NOMO-1 (cell line): ENCODE measurements around the gene COL6A3.
"Not testable (repeated sequence)": the region's sequence is repeated elsewhere in the genome, so short reads cannot be mapped to it uniquely, and the experiment has no call there.

Experiments used
- DNase-seq, 2 experiments: peaks; one replicate each; lab custom pipeline; 2025; ENCODE audit not compliant: unreplicated experiment in 2 of 2; lab: John Stamatoyannopoulos, UW

Gene COL6A3

GRCh38 chr2:237388036-237388435 lies 25.9 kb downstream of the COL6A3 start:
- peak in 1 of 2 experiments; percentile 2 for DNase-seq

GRCh38 chr2:237384672-237385020 lies 29.3 kb downstream of the COL6A3 start:
- no peak for DNase-seq

DNA sequence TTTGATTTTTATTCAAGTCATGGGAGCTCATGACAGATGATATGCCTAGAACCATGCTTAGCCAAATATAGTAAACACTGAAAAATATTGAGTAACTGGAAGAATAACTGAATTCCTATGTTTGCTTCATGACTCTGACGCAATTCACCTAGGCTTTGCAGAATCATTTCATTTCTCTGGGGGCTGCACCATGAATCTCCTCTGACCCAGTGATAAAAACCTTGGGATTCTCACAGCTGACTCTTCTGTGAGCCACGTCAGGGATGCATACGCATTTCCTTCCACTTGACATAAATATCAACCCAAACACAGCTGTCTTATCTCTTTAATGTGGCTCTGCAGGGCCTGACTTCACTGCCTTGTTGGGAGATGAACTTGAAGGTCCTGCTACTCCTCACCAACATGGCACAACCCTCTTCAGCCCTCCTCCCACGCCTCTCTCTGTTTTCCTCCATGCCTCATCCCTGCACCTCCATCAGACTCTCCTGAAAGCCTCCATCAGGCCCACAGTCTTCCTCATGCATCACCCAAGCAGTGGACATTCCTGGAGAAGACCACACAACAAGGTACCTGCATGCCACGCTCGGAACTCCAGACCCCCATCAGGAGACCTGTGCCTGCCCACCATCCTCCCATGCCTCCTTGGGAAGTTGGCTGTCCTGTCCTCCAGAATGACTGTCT lies 29.8 kb downstream of the COL6A3 start:
- no peak for DNase-seq

DNA sequence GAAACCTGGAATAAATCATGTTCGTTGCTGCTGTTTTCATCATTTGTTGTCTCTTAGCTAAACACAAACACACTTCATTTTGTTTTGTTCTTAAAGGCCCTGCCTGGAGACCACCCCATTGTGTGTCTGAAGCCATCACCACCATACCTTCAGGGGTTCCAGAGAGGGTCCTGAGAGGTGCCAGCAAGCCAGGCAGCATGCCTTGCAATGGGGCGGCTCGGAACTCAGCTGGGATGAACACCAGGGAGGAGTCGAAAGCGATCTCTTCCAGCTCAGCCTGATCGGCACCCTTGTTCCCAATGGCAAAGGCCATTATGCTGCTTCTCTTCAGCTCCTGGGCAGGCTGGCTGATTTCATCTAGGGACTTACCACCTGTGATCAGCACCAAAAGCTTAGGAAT lies 33.2 kb downstream of the COL6A3 start:
- DNase-seq, result no peak

DNA sequence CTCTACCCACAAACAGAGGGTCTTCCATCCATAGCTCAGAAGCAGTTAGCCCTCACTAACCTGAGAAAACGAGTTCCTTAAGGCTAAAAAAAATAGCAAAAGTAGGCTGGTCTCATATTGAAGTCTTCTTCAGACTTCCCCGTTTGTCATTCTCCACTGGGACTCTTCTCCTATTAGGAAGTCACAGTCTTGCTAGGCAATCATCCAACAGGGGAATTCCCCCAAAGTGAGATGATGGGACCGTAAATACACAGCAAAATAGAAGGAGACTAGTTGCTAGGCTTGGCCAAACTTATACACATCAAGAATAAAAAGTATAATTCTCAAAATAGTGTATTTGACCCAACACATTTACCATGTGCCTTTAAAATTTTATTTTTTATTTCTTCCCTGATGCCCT lies 34.3 kb downstream of the COL6A3 start:
- DNase-seq, result no peak

- no peak for DNase-seq
Measured at GRCh38 chr2:237378650-237379049, 35.3 kb downstream of the COL6A3 start.

- DNase-seq, result no peak
Measured at GRCh38 chr2:237374284-237375060, 39.5 kb downstream of the COL6A3 start.

DNA sequence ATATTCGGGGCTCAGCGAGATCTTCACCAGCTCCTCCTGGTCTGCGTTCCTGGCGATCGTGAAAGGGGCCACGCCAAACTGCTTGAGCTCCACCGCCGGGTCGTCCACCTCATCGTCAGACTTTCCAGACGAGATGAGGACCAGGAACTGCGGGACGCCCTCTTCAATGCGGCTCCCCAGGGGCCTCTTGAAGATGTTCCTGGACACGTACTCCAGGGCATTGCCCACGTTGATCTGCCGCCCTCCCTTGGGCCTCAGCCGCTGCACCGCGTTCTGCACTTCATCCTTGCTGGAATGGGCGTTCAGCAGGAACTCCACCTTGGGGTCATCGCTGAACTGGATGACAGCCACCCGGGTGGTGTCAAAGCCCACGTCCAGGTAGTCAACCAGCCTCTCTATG lies 42.1 kb downstream of the COL6A3 start:
- no peak for DNase-seq

DNA sequence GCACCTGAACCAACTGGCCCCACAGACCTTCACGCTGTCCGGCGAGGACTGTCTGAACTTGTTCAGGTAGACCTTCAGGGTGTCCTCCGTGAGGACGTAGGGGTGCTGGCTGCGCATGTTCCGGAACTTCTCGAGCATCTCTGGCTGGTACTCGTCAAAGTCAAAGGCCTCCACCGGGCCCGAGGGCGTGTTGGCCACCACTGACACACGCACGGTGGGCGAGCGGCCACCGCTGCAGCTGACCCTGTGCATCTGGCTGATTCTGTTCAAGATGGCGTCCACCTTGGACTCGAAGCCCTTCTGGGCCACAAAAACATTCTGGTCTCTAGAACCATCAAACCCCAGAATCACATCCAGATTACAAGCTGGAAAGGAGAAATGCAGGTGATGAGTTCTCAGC lies 48.3 kb downstream of the COL6A3 start:
- no peak for DNase-seq

DNA sequence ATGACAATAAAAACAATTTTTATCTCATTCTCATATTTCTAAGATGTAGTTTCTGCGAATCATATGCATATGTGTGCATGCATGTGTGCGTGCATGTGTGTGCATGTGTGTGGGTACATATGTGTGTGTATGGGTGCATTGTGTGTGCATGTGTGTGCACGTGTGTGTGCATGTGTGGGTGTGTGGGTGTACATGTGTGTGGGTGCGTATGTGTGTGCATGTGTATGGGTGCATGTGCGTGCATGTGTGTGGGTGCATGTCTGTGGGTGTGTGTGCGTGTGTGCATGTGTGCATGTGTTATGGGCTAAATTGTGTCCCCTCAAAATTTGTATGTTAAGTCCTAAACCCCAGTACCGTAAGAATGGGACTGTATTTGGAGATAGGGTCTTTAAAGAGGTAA lies 49.3 kb downstream of the COL6A3 start:
- no peak for DNase-seq

DNA sequence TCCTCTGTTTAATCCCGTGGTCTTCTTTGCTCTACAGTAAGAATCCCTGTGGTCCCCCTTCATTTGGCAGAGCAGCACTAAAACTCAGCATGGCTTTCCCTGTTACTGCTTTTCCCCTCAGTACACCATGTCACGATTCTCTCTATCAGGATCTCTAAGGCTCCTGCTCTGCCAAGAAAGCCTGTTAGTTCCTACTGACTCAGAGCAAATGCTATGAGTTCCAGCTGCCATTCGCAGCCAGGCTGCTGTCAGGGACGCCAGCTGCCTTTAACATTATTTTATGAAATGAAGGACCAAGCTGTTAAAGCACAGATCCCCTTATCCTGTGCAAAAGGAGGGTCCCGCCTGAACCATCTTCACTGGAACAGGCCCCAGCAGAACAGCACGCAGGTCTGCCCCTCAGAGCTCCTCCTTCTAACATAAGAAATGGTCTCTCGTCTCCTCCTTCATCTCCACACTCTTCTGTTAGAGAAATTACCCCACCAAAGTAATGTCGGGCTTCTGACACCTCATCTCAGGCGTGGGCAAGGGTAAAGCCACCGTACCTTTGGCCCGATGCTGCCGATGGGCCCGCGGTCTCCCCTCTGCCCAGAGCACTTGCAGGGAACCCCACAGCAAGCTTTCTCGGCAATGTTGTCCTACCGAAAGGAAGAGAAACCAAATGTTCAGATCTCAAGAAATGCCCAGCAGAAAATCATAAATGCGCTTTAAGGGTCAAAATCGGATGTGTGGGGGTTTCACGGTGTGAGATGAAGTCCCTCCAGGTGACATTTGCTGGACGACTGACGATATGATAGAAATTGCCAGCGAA lies 52.6 kb downstream of the COL6A3 start:
- no peak for DNase-seq

DNA sequence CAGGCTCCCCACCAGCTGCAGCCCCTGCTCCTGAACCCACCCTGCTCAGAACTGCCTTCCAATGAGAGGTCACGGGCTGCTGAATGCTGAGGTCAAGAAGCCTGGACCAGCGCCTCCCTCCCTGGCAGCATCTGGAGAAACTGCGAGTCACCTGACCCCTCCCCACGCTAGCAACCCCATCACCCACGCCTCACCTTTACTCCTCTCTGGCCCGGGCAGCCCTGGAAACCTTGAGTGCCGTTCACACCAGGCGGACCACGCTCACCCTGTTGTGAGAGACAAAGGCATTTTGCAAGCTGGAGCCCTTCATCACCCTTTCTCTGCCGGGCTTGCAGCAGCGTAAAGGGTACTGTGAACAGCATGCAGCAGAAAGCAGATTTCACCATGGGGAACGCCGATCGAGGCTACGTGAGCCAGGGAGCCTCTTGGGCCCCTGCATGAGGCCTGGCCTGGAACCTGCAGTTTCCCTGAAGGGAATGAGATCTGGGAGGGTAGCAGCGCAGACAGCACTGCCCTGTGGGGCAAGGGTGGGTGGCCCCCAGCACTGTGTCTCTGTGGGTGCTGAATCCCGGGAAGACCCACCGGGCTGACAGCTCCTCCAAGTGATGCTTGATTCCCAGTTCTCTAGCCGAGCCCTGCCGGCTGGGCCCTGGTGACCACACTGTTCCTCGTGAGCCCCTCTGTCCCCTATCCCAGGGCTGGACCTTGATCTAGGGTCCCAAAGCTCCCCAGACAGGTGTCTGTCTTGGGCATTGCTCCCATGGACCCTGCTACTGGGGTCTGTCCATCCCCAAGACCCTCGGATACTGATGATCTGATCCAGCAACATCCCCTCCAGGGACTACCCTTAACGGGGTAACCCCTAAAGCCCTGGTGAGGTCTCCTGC lies 53.8 kb downstream of the COL6A3 start:
- no peak for DNase-seq

DNA sequence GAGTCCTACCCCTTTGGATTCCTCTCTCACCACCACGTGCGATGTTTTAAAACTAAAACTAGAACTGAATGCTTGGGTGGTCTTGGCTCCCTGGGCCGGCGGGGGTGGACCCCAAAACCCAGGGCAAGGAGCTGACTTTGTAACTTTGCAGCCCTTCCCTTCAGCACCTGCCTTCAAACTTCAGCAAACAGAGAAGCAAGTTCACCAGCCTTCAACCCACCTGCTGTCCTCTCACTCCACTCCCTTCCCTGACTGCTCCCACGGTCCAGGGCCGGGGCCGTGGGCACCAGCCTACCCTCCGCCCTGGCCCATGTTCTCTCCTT lies 54.5 kb downstream of the COL6A3 start:
- DNase-seq, result no peak

- no peak for DNase-seq
Measured at GRCh38 chr2:237358721-237359517, 55.0 kb downstream of the COL6A3 start.

DNA sequence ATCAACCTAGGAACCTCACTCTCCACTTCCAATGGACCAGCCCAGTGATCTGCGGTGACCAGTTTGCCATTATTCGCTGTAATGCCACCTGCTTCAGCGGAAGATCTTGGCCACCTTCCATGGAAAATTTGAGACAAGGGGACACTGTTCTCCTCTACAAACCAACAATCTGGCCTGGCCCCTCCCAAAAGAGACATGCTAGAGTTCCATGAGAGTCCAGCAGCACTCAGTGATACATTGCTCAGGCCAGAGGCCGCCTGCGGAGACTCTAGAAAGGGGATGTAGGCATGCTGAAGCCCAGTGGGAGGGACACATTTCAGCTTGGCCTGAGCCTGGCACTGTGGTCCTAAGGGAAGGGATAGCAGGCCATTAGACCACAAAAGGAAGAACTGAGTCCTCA lies 58.3 kb downstream of the COL6A3 start:
- no peak for DNase-seq

GRCh38 chr2:237354892-237355291 lies 59.1 kb downstream of the COL6A3 start:
- no peak for DNase-seq

GRCh38 chr2:237354172-237354571 lies 59.8 kb downstream of the COL6A3 start:
- DNase-seq, result not testable (repeated sequence)

- DNase-seq, result no peak
Measured at GRCh38 chr2:237353215-237353614, 60.7 kb downstream of the COL6A3 start.

- no peak for DNase-seq
Measured at GRCh38 chr2:237352279-237352845, 61.6 kb downstream of the COL6A3 start.

GRCh38 chr2:237351796-237352195 lies 62.2 kb downstream of the COL6A3 start:
- DNase-seq, result no peak
